Esophagus squamous epithelium (tissue), 4 donors: ENCODE data around the gene ZNF32.

Experiments used
- CTCF ChIP-seq, 6 experiments: fragments of 450-650 bp in 4 of 6; fragments of 200-600 bp in 2 of 6; sonication (generic) in 2 of 6; IDR thresholded peaks; one replicate each; pipeline ENCODE4 v1.5.1; 2016 to 2019; ENCODE audit warnings: antibody characterized with exemption in 6 of 6, mild to moderate bottlenecking in 4 of 6, moderate library complexity in 4 of 6
- POLR2A ChIP-seq, 4 donors: fragments of 450-650 bp; IDR thresholded peaks; one replicate each; pipeline ENCODE4 v1.6.1; 2017; ENCODE audit warnings: antibody characterized with exemption in 4 of 4, mild to moderate bottlenecking in 4 of 4, moderate library complexity in 3 of 4

- TF ChIP-seq CTCF (IDR thresholded peaks at IDR 0.05) = no peak
- TF ChIP-seq POLR2A (IDR thresholded peaks at IDR 0.05) = no peak
These were observed 49.3 kb downstream of the ZNF32 start for GRCh38 chr10:43599333-43599732.
